ENCODE data around the gene TASL.
A peak's percentile ranks its signal among the peaks of the same experiment; 100 is the strongest.
"Not testable (repeated sequence)": the region's sequence is repeated elsewhere in the genome, so short reads cannot be mapped to it uniquely, and the experiment has no call there.

The TASL gene

GRCh38 chrX:30577362-30577991 is at the start of gene TASL:
TSS of gene TASL (minus strand) at chrX:30577766. CDS start at chrX:30560355, 17,411 bp downstream.
- no peak for DNase-seq

- no peak for DNase-seq
Observed at GRCh38 chrX:30626402-30626801, 48.8 kb upstream of the TASL start.

GRCh38 chrX:30622361-30622760 is 44.8 kb upstream of the TASL start:
- DNase-seq = no peak

GRCh38 chrX:30620980-30621618 is 43.5 kb upstream of the TASL start:
- peak; percentile 91 for DNase-seq

GRCh38 chrX:30620125-30620524 is 42.6 kb upstream of the TASL start:
- DNase-seq = no peak

GRCh38 chrX:30618160-30618765 is 40.7 kb upstream of the TASL start:
- DNase-seq = no peak

- peak; percentile 38 for DNase-seq
Observed at GRCh38 chrX:30615229-30615628, 37.7 kb upstream of the TASL start.

GRCh38 chrX:30613721-30614120 is 36.2 kb upstream of the TASL start:
- DNase-seq = no peak

GRCh38 chrX:30612250-30612655 is 34.7 kb upstream of the TASL start:
- DNase-seq = no peak

GRCh38 chrX:30610026-30610425 is 32.5 kb upstream of the TASL start:
- peak; percentile 10 for DNase-seq

GRCh38 chrX:30607155-30607554 is 29.6 kb upstream of the TASL start:
- peak; percentile 44 for DNase-seq

GRCh38 chrX:30600269-30601176 is 23.0 kb upstream of the TASL start:
- DNase-seq = not testable (repeated sequence)

- no peak for DNase-seq
Observed at GRCh38 chrX:30597216-30598012, 19.8 kb upstream of the TASL start.

- DNase-seq = no peak
Observed at GRCh38 chrX:30593440-30594200, 16.1 kb upstream of the TASL start.

- no peak for DNase-seq
Observed at GRCh38 chrX:30592831-30593230, 15.3 kb upstream of the TASL start.

- no peak for DNase-seq
Observed at GRCh38 chrX:30590368-30590767, 12.8 kb upstream of the TASL start.

- no peak for DNase-seq
Observed at GRCh38 chrX:30589146-30589888, 11.8 kb upstream of the TASL start.

GRCh38 chrX:30586516-30586915 is 8.9 kb upstream of the TASL start:
- DNase-seq = no peak

- DNase-seq = no peak
Observed at GRCh38 chrX:30582664-30583063, 5.1 kb upstream of the TASL start.

- no peak for DNase-seq
Observed at GRCh38 chrX:30580641-30581040, 3.1 kb upstream of the TASL start.

- DNase-seq = no peak
Observed at GRCh38 chrX:30576881-30577280, 685 bp downstream of the TASL start.

All from fibroblast of skin of right quadriceps (primary cell).